Islet precursor cell (in vitro differentiated cells): ENCODE measurements around the gene STXBP1.
"Not testable (repeated sequence)": the region's sequence is repeated elsewhere in the genome, so short reads cannot be mapped to it uniquely, and the experiment has no call there.

Experiments used
- DNase-seq: peaks from one replicate; pipeline ENCODE4 v3.0.0-alpha.2; 2018

The STXBP1 gene

GRCh38 chr9:127578952-127579853, 32.9 kb upstream of the STXBP1 start:
- peak; percentile 97 for DNase-seq

GRCh38 chr9:127580366-127580765, 31.7 kb upstream of the STXBP1 start:
- DNase-seq: no peak

GRCh38 chr9:127580879-127581475, 31.1 kb upstream of the STXBP1 start:
- DNase-seq: no peak

GRCh38 chr9:127584474-127584805, 27.6 kb upstream of the STXBP1 start:
- not testable (repeated sequence) for DNase-seq

- no peak for DNase-seq
Observed at GRCh38 chr9:127585161-127585819, 26.8 kb upstream of the STXBP1 start.

- DNase-seq: peak; percentile 52
Observed at GRCh38 chr9:127586096-127586495, 26.0 kb upstream of the STXBP1 start.

GRCh38 chr9:127586537-127586936, 25.5 kb upstream of the STXBP1 start:
- DNase-seq: peak; percentile 89

GRCh38 chr9:127587966-127588365, 24.1 kb upstream of the STXBP1 start:
- no peak for DNase-seq

GRCh38 chr9:127588740-127589506, 23.2 kb upstream of the STXBP1 start:
- DNase-seq: peak; percentile 52

- peak; percentile 84 for DNase-seq
Observed at GRCh38 chr9:127589955-127590370, 22.1 kb upstream of the STXBP1 start.

GRCh38 chr9:127595611-127596010, 16.5 kb upstream of the STXBP1 start:
- DNase-seq: no peak

GRCh38 chr9:127598839-127599549, 13.1 kb upstream of the STXBP1 start:
- peak; percentile 88 for DNase-seq

GRCh38 chr9:127599550-127599891, 12.6 kb upstream of the STXBP1 start:
- no peak for DNase-seq

GRCh38 chr9:127603226-127603625, 8.9 kb upstream of the STXBP1 start:
- DNase-seq: no peak

GRCh38 chr9:127606043-127606442, 6.0 kb upstream of the STXBP1 start:
- DNase-seq: no peak

GRCh38 chr9:127608104-127608966, 3.7 kb upstream of the STXBP1 start:
- peak; percentile 93 for DNase-seq

GRCh38 chr9:127611603-127611898, 526 bp upstream of the STXBP1 start:
- DNase-seq: no peak

- peak; percentile 83 for DNase-seq
Observed at GRCh38 chr9:127612939-127613582, 984 bp downstream of the STXBP1 start.

GRCh38 chr9:127613583-127613954, 1.5 kb downstream of the STXBP1 start:
- DNase-seq: no peak

- no peak for DNase-seq
Observed at GRCh38 chr9:127614961-127615360, 2.9 kb downstream of the STXBP1 start.

- DNase-seq: not testable (repeated sequence)
Observed at GRCh38 chr9:127621339-127621970, 9.4 kb downstream of the STXBP1 start.
